Dendritic cell treated with granulocyte-macrophage colony-stimulating factor and Interleukin-4, amounts not matched to agents 40 ng/mL and 50 ng/mL, for 4 days (primary cell): ENCODE data around the gene BFSP2.
"Not testable (repeated sequence)": the region's sequence is repeated elsewhere in the genome, so short reads cannot be mapped to it uniquely, and the experiment has no call there.

Source experiments
- H3K27ac Mint-ChIP-seq: one replicate; pipeline ENCODE4 v1.8.0; 2022; ENCODE audit warnings: mild to moderate bottlenecking, mixed read lengths
- H3K27me3 Mint-ChIP-seq: one replicate; pipeline ENCODE4 v1.8.0; 2022; ENCODE audit warnings: mild to moderate bottlenecking, mixed read lengths
- H3K36me3 Mint-ChIP-seq: one replicate; pipeline ENCODE4 v1.8.0; 2022; ENCODE audit warnings: low read depth, mixed read lengths
- H3K4me1 Mint-ChIP-seq: one replicate; pipeline ENCODE4 v1.8.0; 2022; ENCODE audit warnings: low read depth, mixed read lengths
- H3K4me3 Mint-ChIP-seq: one replicate; pipeline ENCODE4 v1.8.0; 2022; ENCODE audit warnings: mild to moderate bottlenecking, moderate library complexity, mixed read lengths
- H3K9me3 Mint-ChIP-seq: one replicate; pipeline ENCODE4 v1.8.0; 2022; ENCODE audit warnings: mixed read lengths
- intact Hi-C: fragments of 100-400 bp; cut with micrococcal nuclease; formaldehyde crosslinking; loops from one replicate; pipeline ENCODE4 v1.15.0; 2022

BFSP2 gene

DNA sequence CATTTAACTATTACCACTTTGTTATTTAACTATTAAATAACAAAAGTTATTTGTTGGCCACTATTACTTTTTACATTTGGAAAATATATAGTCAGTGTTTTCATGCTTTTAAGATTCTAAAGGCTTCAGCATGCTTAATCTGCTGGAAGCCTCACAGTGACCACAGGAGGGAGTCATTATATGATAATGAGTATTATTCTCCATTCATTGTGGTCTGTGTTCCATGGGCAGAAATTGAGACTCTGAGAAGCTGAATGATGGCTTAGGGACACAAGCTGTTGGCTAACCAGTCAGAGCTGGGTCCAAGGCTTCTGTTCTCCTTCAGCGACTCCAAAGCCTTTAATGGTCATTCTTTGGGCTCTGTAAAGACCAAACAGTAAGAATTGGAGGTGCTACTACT, 64.7 kb downstream of the BFSP2 start:
- intact Hi-C loops, result no loop called here
- Mint-ChIP-seq H3K4me3 (no peak overlapping the region), H3K27ac (no peak overlapping the region), H3K9me3 (no peaks in the 10 kb centered on the region), H3K36me3 (no peaks in the 10 kb centered on the region), H3K4me1 (no peaks in the 10 kb centered on the region), H3K27me3 (no peaks in the 10 kb centered on the region)

DNA sequence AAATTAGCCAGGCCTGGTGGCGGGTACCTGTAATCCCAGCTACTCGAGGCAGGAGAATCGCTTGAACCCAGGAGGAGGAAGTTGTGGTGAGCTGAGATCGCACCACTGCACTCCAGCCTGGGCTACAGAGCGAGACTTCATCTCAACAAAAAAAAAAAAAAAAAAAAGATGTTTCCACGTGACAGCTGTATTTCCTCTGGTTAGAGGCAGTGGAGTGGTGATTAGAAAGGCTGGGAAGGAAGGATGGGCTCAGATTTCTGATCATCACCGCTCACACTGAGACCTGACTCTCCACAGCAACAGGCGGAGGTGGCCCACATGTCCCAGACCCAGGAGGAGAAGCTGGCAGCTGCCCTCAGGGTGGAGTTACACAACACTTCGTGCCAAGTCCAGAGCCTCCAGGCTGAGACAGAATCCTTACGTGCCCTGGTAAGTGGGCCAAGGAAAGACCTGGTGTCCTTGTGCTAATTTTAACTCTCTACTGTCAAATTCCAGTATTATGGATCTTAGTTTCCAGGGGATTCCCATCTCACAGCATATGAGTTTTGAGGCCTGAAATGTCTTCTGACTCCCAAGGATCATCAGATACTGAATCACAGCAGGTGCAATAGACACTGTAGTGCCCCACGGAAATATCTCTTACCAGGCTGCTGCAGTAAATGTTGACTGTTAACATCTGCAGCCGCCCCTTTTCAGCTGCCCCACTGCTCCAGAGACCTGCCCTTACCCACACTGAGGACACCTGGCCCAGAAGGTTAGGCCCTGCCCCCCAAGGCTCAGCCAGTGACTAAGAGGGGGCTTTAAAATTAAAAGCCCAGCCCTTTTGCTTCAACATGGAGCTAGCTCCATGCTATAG, 66.9 kb downstream of the BFSP2 start:
- Mint-ChIP-seq H3K27ac (no peak overlapping the region), H3K27me3 (no peaks in the 10 kb centered on the region), H3K9me3 (no peaks in the 10 kb centered on the region), H3K36me3 (no peaks in the 10 kb centered on the region), H3K4me1 (no peaks in the 10 kb centered on the region), H3K4me3 (no peak overlapping the region)
- intact Hi-C loops, result no loop called here

DNA sequence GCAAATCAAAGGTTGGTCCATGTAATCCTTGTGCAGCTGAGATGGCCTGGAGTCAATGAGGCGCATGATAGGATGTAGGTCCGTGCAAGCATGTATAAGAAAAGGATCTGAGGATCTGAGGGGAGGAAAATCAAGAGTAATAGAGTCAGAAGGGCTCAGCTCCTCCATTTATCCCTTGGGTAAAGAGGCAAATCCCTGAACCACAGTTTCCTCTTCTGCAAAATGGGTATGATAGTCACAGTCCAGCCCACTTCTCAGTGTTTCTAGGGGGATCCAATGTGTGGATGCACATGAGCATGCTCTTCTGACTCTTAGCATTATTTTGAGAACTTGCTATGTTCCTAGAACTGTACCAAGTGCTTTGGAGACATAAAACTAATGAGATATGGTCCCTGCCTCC, 67.9 kb downstream of the BFSP2 start:
- Mint-ChIP-seq H3K9me3 (no peaks in the 10 kb centered on the region), H3K4me1 (no peaks in the 10 kb centered on the region), H3K36me3 (no peaks in the 10 kb centered on the region), H3K27ac (no peak overlapping the region), H3K4me3 (no peak overlapping the region), H3K27me3 (peaks cover 3% of the 10 kb centered on the region)
- intact Hi-C loops, result no loop called here

DNA sequence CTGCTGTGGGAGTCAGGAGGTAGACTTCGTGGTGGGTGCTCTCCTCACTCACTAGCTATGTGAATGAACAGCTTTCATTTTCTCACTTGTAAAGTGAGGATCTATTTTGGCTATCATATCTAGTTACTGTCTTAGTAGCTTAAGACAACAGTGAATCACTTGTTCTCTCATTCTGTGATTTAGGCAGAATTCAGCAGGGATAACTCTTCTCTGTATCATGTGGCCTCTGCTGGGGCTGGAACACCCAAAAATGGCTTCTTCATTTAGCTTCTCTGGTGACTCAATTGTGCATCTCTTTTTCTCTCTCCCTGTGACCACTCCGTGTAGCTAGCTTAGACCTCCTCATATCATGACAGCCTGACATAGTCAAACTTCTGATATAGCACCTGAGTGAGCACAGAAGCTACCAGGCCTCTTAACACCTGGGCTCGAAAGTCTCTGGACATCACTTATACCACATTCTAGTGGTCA, 68.4 kb downstream of the BFSP2 start:
- Mint-ChIP-seq H3K4me3 (no peak overlapping the region), H3K27ac (no peak overlapping the region), H3K36me3 (no peaks in the 10 kb centered on the region), H3K9me3 (no peaks in the 10 kb centered on the region), H3K4me1 (no peaks in the 10 kb centered on the region), H3K27me3 (peaks cover 3% of the 10 kb centered on the region)
- intact Hi-C loops, result no loop called here

DNA sequence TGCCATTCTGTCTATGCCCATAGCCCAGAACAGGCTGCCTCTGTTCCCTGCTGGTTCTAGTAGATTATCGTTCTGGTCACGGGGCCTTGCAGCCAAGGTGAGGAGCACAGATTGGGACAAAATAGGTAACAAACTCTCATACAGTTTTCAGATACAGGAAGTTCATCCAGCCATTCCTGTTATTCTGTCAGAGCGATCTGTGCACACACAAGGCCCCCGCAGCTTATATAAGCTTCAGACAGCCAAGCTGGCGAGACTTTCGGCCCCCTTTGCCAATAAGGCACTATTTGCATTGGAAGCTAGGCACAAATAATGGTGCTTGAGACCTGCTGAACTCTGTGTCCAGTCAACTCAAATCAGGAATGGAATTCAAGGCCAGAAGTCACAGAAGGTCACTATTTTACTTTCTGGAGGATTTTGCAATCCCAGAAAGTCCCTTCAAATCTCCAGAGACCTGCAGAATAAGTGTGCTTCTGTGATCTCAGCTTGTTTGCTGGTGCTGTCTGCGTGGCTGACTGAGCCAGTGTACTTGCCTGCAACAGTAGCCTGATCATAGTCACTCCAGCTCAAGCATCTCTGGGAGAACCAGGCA, 69.4 kb downstream of the BFSP2 start:
- H3K4me3 Mint-ChIP-seq, result no peak overlapping the region

DNA sequence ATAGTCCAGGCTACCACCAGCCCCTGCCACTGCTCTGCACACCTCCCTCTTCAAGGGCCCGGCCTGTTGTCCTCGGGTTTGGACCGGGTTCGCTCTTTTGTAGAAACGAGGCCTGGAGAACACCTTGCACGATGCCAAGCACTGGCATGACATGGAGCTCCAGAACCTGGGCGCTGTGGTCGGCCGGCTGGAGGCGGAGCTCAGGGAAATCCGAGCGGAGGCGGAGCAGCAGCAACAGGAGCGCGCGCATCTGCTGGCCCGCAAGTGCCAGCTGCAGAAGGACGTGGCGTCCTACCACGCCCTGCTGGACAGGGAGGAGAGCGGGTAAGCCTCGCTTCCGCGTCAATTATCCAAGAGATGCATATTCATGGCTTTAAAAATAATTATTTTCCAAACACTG, 72.4 kb downstream of the BFSP2 start:
- intact Hi-C loops, result no loop called here
- Mint-ChIP-seq H3K27me3 (peaks cover 3% of the 10 kb centered on the region), H3K27ac (no peak overlapping the region), H3K9me3 (no peaks in the 10 kb centered on the region), H3K4me1 (no peaks in the 10 kb centered on the region), H3K4me3 (no peak overlapping the region), H3K36me3 (no peaks in the 10 kb centered on the region)

More for the DNA sequence above, 69.4 kb downstream of the BFSP2 start:
- no peak overlapping the region for H3K27ac Mint-ChIP-seq
- H3K9me3 Mint-ChIP-seq, result no peaks in the 10 kb centered on the region
- H3K4me1 Mint-ChIP-seq, result no peaks in the 10 kb centered on the region
- intact Hi-C loops, result no loop called here
- no peaks in the 10 kb centered on the region for H3K36me3 Mint-ChIP-seq
- peaks cover 3% of the 10 kb centered on the region for H3K27me3 Mint-ChIP-seq

DNA sequence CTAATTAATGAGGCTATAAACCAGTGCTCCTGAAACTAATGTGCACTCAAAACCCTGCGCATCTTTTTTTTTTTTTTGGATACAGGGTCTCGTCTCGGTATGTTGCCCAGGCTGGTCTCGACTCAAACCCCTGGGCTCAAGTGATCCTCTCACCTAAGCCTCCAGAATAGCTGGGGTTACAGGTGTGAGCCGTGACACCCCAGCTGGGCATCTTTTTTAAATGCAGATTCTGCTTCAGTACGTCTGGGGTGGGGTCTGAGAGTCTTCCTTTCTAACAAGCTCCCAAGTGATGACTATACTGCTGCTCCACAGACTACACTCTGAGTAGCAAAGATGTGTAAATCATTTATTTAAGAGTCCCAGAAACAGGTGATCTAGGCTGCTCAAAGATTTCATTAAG, 73.0 kb downstream of the BFSP2 start:
- intact Hi-C loops, result no loop called here
- Mint-ChIP-seq H3K9me3 (no peaks in the 10 kb centered on the region), H3K4me1 (no peaks in the 10 kb centered on the region), H3K36me3 (no peaks in the 10 kb centered on the region), H3K27me3 (peaks cover 3% of the 10 kb centered on the region), H3K4me3 (no peak overlapping the region), H3K27ac (no peak overlapping the region)

DNA sequence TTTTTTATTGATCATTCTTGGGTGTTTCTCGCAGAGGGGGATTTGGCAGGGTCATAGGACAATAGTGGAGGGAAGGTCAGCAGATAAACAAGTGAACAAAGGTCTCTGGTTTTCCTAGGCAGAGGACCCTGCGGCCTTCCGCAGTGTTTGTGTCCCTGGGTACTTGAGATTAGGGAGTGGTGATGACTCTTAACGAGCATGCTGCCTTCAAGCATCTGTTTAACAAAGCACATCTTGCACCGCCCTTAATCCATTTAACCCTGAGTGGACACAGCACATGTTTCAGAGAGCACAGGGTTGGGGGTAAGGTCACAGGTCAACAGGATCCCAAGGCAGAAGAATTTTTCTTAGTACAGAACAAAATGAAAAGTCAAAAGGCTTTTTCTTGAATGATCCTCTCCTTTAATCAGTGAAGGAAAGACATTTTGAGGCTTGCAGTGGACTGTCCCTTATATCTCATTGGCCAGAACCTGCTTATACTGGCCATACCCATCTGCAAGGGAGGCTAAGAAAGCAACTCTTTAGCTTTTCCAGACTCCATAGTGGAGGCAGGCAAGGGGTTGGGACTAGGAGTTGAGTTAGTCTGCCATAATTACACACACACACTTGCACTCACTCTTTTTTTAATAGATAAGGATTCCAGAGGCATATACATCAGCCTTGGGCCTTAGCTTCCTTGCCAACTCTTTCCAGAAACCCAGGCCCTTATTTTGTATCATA, 73.8 kb downstream of the BFSP2 start:
- H3K4me1 Mint-ChIP-seq, intact Hi-C loops, H3K36me3 Mint-ChIP-seq, H3K27me3 Mint-ChIP-seq, H3K9me3 Mint-ChIP-seq, H3K27ac Mint-ChIP-seq, H3K4me3 Mint-ChIP-seq: not testable (repeated sequence)

DNA sequence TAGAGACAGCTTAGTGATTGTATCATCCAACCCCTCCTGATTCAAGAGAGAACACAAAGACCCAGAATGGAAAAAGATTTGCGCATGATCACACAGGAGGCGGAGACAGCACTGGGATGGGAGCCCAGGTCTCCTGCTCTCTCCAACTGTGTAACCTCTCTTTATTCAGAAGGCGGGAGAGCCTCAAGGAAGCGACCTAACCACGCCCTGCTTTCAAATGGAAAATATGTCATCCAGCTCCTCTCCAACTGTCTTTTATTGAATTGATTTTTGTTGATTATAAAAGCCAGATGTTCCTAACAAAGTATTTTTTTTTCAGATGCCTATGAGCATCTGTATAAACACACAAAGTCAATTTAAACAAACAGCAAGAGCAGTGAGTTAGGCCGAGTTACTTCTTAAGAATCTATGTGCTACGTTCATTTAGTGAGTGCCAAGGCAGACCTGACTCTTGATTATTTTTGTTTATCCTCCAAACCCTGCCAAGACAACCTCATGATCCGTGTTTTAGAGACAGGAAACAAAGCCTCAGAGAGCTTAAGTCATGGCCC, 74.5 kb downstream of the BFSP2 start:
- Mint-ChIP-seq H3K27ac (no peak overlapping the region), H3K4me1 (no peaks in the 10 kb centered on the region), H3K36me3 (no peaks in the 10 kb centered on the region), H3K27me3 (peaks cover 3% of the 10 kb centered on the region), H3K9me3 (no peaks in the 10 kb centered on the region), H3K4me3 (no peak overlapping the region)
- intact Hi-C loops, result no loop called here

DNA sequence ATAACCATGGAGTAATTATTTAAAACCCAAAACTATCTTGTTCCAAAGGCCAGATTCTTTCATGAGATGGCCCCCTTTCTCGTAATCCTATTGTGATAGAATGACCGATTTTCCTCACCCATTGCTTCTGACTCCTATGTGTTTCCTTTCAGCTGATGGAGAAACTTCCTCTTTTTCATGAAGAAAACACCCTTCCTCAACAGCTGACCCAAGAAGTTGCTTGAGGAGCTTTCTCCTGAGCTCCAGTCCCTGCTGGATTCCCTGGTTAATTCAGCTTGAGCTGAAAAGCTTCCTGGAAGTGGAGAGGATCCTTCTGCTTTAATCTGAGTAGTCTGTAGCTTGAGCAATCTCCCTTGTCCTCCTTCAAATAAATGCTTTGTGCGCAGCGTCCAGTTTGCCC, 75.0 kb downstream of the BFSP2 start:
- no peak overlapping the region for H3K27ac Mint-ChIP-seq
- H3K4me1 Mint-ChIP-seq, result no peaks in the 10 kb centered on the region
- intact Hi-C loops, result no loop called here
- H3K36me3 Mint-ChIP-seq, result no peaks in the 10 kb centered on the region
- no peak overlapping the region for H3K4me3 Mint-ChIP-seq
- H3K9me3 Mint-ChIP-seq, result no peaks in the 10 kb centered on the region
- peaks cover 3% of the 10 kb centered on the region for H3K27me3 Mint-ChIP-seq

DNA sequence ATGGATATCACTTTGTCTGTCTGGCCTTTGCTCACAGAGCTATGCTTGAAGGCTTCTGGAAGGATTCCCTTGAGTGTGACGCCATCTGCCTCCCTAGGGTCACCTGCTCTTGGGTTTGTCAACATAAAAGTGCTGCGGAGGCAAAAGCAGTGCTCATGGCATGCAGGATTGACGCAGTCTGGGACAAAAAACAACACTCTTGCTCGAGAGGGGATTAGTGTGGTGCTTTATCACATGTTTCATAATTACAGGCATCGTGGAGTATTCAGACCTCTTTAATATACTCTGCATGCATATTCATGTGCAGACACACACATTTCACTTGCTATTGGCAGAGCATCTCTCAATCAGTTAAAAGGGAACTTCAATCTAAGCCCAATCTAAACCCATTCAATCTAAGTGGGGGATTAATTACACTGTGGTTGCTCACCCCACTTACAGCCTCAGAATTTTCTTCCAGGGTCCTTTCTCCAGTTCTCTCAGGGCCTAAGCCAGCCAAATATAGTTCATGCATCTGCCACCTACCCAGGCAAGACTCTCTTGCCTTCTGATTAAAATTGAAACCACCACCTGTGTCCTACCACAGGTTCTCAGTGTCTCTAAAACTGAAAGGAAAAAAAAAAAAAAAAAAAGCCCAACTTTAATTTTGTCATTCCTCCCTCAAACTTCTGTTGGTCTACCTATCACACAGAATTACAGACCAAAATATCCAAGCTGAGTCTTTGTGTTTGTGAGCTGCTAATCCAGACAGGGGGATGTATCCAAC, 75.6 kb downstream of the BFSP2 start:
- H3K4me1 Mint-ChIP-seq, result no peaks in the 10 kb centered on the region

DNA sequence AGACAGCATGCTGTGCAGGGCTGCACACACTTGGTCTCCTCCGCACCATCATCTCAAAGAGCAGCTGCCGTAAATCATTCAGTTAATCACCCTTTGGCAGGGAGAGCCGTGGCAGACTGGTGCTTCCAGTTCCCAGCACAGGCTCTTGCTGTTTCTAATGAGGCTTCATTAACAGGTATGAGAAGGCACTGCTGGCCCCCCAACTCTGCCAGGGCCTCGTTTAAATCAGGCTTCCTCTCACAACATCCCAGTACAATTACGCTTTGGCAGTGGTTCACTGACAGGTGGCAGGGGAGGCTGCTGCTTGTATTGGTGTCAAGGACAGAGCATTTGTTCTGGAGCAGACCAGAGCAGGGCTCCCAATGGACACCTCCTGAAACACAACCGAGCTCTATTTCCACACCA, 77.1 kb downstream of the BFSP2 start:
- Mint-ChIP-seq H3K36me3 (no peaks in the 10 kb centered on the region), H3K4me3 (no peak overlapping the region), H3K27ac (no peak overlapping the region), H3K4me1 (peaks cover 5% of the 10 kb centered on the region), H3K9me3 (no peaks in the 10 kb centered on the region), H3K27me3 (peaks cover 1% of the 10 kb centered on the region)
- intact Hi-C loops, result no loop called here

More for the DNA sequence above, 75.6 kb downstream of the BFSP2 start:
- no peaks in the 10 kb centered on the region for H3K9me3 Mint-ChIP-seq
- no peak overlapping the region for H3K4me3 Mint-ChIP-seq
- no peak overlapping the region for H3K27ac Mint-ChIP-seq
- H3K36me3 Mint-ChIP-seq, result no peaks in the 10 kb centered on the region
- intact Hi-C loops, result no loop called here
- H3K27me3 Mint-ChIP-seq, result peaks cover 3% of the 10 kb centered on the region

DNA sequence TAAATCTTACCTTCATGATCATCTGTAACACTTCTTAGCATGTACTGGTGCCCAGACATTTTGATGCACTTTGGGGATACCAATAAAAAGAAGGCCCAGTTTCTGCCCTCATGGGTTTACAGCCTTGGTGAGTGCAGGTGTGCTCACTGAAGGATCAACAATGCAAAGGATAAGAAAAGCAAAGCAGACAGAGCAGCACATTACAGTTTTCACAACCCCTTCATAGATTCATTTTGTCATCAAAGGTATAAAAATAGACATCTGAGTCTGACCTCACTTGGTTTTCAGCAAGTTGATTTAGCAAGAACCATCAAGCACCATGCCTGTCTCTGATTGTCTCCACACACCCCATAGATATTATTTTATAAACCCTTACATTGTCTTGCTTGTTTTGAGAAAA, 77.6 kb downstream of the BFSP2 start:
- Mint-ChIP-seq H3K9me3 (no peaks in the 10 kb centered on the region), H3K4me3 (no peak overlapping the region), H3K27me3 (no peaks in the 10 kb centered on the region)

More for the DNA sequence above, 77.6 kb downstream of the BFSP2 start:
- H3K36me3 Mint-ChIP-seq, result no peaks in the 10 kb centered on the region
- no peak overlapping the region for H3K27ac Mint-ChIP-seq
- H3K4me1 Mint-ChIP-seq, result peaks cover 5% of the 10 kb centered on the region
- intact Hi-C loops, result no loop called here
